ENCODE data around the gene GPR137. TPM values are rescaled to one million over a fixed set of nuclear protein-coding genes. Genes with fewer than 3 reads are reported as not detected.
A peak's percentile ranks its signal among the peaks of the same experiment; 100 is the strongest.

Gene GPR137
- 15.6 and 20.1 TPM in 2 replicates for total RNA-seq (2013; cell fraction: nucleolus; rRNA removed)
- total RNA-seq (2014; rRNA removed) (13.7 and 14.5 TPM in 2 replicates), total RNA-seq (2014; rRNA removed; fragmentation: Illumina TruSeq; extraction: Trizol) (7.3 and 10.6 TPM in 2 replicates), total RNA-seq (2021) (26.3 and 29.2 TPM in 2 replicates), polyA plus RNA-seq (2011; rRNA removed) (4.6 and 13.8 TPM in 2 replicates), polyA plus RNA-seq (2014; fragmentation: Illumina TruSeq; extraction: Trizol) (2.9 and 11.0 TPM in 2 replicates), polyA plus RNA-seq (2014; fragmentation: Nextera tagmentation; extraction: Ambion mirVana) (under 1 TPM; 0.37 to 0.75 TPM), polyA plus RNA-seq (2014; rRNA removed) (19.0 and 26.9 TPM in 2 replicates), polyA plus RNA-seq (2016; fragmentation: Nextera tagmentation; extraction: Ambion mirVana) (10 to 100 TPM; 15.8 to 18.6 TPM), polyA minus RNA-seq (2011; rRNA and poly(A)+ RNA removed) (11.5 and 14.9 TPM in 2 replicates), Bru-seq, nascent RNA (percentile 53 among the genes with signal in this experiment), BruChase-seq, experiment 1, labeled RNA remaining after a 6-hour chase (percentile 74 among the genes with signal in this experiment), BruChase-seq, experiment 2, labeled RNA remaining after a 2-hour chase (percentile 66 among the genes with signal in this experiment)
- 17.7 TPM for polyA plus RNA-seq (2011; ENCODE audit: low read depth)
- polyA plus RNA-seq (2011; cell fraction: cytosol; rRNA removed) = 19.9 and 31.8 TPM in 2 replicates
- 92.7 and 122 TPM in 2 replicates for polyA plus RNA-seq (2011; cell fraction: nucleus; rRNA removed)
- 21.5 and 23.2 TPM in 2 replicates for polyA plus RNA-seq (2012)
- 12.2 and 13.6 TPM in 2 replicates for polyA minus RNA-seq (2011; cell fraction: cytosol; rRNA and poly(A)+ RNA removed)
- 21.0 and 34.0 TPM in 2 replicates for polyA minus RNA-seq (2011; cell fraction: nucleus; rRNA and poly(A)+ RNA removed)
- long read RNA-seq, experiment 1, partial matches to known transcripts = 1 of 7 reads
- long read RNA-seq, experiment 1, other reads (novel, unspliced or antisense) = 5 of 7 reads
- long read RNA-seq, experiment 2, partial matches to known transcripts = 0 of 3 reads
- long read RNA-seq, experiment 2, other reads (novel, unspliced or antisense) = 3 of 3 reads

- in situ Hi-C loops (cut with MboI) (no loop called here), intact Hi-C loops (cut with micrococcal nuclease; ENCODE audit: unreplicated experiment) (loop anchor here (1.0 kb wide), 1 partner anchor 15 kb away; no protein-coding TSS in a partner anchor)
- ChIA-PET POLR2A (interaction anchor here (0.6 to 6.2 kb wide), 10 partner anchors 8 to 78 kb away, joined by 3 to 92 read pairs (median 7); partner anchors contain the start of genes ESRRA, FERMT3, FKBP2 and PRDX5), RAD21 (ENCODE audit: unreplicated experiment) (interaction anchor here (0.6 to 2.7 kb wide), 8 partner anchors 14 to 81 kb away, joined by 3 to 10 read pairs (median 6); partner anchors contain the start of genes FERMT3, NUDT22, PRDX5 and TRMT112), SMC1A (ENCODE audit: uncharacterized antibody, unreplicated experiment) (interaction anchor here (0.9 to 3.5 kb wide), 4 partner anchors 14 to 32 kb away, joined by 4 to 16 read pairs (median 8); partner anchors contain the start of genes CATSPERZ, PRDX5 and TRMT112), CTCF (interaction anchor here (1.0 to 5.5 kb wide), 7 partner anchors 15 to 80 kb away, joined by 3 to 46 read pairs (median 4); partner anchors contain the start of genes CATSPERZ, ESRRA, FERMT3 and PRDX5)
- FAIRE-seq (peak; percentile 77), DNase-seq (ENCODE audit: low read depth, low spot score) (no peak), ATAC-seq (peak; percentile 76)
- Histone ChIP-seq H2AFZ (ENCODE audit: control insufficient read depth, low read depth, low read length) (peak within 1 kb of the TSS; percentile 96), H3K9me3 (replicated peaks; ENCODE audit: control insufficient read depth, insufficient read depth, low read length) (no peaks in the 10 kb centered on the region), H3K9ac (ENCODE audit: control insufficient read depth, insufficient read depth, low read length) (peak within 1 kb of the TSS; percentile 81), H3K4me2 (ENCODE audit: control insufficient read depth, insufficient read depth) (peak within 1 kb of the TSS; percentile 99), H4K20me1 (ENCODE audit: control insufficient read depth, insufficient read depth) (no peaks in the 10 kb centered on the region), H3K27me3 (replicated peaks in 1 of 2; ENCODE audit: control insufficient read depth in 2 of 2, insufficient read depth in 2 of 2, low read length in 1 of 2) (no peaks in the 10 kb centered on the region), H3K4me3 (peak within 1 kb of the TSS; percentile 86), H3K79me2 (ENCODE audit: control insufficient read depth, insufficient read depth, low read length) (peaks cover 15% of the 10 kb centered on the region), H3K36me3 (ENCODE audit: control insufficient read depth in 2 of 2, insufficient read depth in 2 of 2, low read length in 1 of 2) (peaks cover 0 to 2% of the 10 kb centered on the region in 2 experiments; a peak in 2 of 4 replicates), H3K4me1 (ENCODE audit: control insufficient read depth, insufficient read depth, low read length) (peaks cover 7% of the 10 kb centered on the region), H3K27ac (ENCODE audit: control insufficient read depth, insufficient read depth) (peak within 1 kb of the TSS; percentile 91)
- under 1% methylated on average over 63 of the region's 102 CpGs for WGBS (ENCODE audit: insufficient coverage, insufficient replicate concordance, low lambda C conversion rate, missing lambda C conversion rate)
- BruUV-seq (replicated peaks) = TSS peak; percentile 84
- TF ChIP-seq RAD51 (IDR thresholded peaks at IDR 0.05) (no peak), BHLHE40 (IDR thresholded peaks at IDR 0.05; ENCODE audit: borderline replicate concordance in 1 of 2, low read depth in 2 of 2, low read length in 1 of 2) (peak in 1 of 2 experiments; percentile 61; a peak in 2 of 4 replicates), RBBP5 (conservative IDR thresholded peaks at IDR 0.05) (no peak), ZBED1 (IDR thresholded peaks at IDR 0.05; ENCODE audit: borderline replicate concordance) (no peak), WRNIP1 (IDR thresholded peaks at IDR 0.05; ENCODE audit: borderline replicate concordance, low read depth, low read length) (no peak), SPI1 (IDR thresholded peaks at IDR 0.05; ENCODE audit: borderline replicate concordance, insufficient read depth, low read depth, low read length) (no peak), NFXL1 (IDR thresholded peaks at IDR 0.05; ENCODE audit: borderline replicate concordance) (no peak), BCL11A (IDR thresholded peaks at IDR 0.05; ENCODE audit: low read depth, low read length) (no peak), HDGF (IDR thresholded peaks at IDR 0.05) (no peak), IRF4 (IDR thresholded peaks at IDR 0.05; ENCODE audit: low read depth, low read length) (no peak), RUNX3 (IDR thresholded peaks at IDR 0.05; ENCODE audit: low read length) (no peak), CBX3 (IDR thresholded peaks at IDR 0.05; ENCODE audit: borderline replicate concordance, low read depth) (no peak), ZZZ3 (IDR thresholded peaks at IDR 0.05; ENCODE audit: control insufficient read depth, insufficient read length, low read depth) (no peak), KLF5 (IDR thresholded peaks at IDR 0.05; ENCODE audit: partially characterized antibody) (peak; percentile 74), RELA (IDR thresholded peaks at IDR 0.05; ENCODE audit: borderline replicate concordance, partially characterized antibody) (peak; percentile 74), NR2F1 (conservative IDR thresholded peaks at IDR 0.05) (peak; percentile 75), ZNF207 (IDR thresholded peaks at IDR 0.05; ENCODE audit: borderline replicate concordance) (peak; percentile 15; the same call in 1 of the 2 replicates), ZNF274 (IDR thresholded peaks at IDR 0.05; ENCODE audit: insufficient read depth, insufficient read length) (no peak), BCL3 (IDR thresholded peaks at IDR 0.05; ENCODE audit: borderline replicate concordance, insufficient read depth, low read depth, low read length, poor library complexity, severe bottlenecking) (no peak)
Observed at GRCh38 chr11:64284962-64285884, at the start of gene GPR137. GPR137 (plus strand) TSS chr11:64285848; CDS start chr11:64286525, 677 bp downstream.
